Lower leg skin (tissue), 3 donors: ENCODE data around the gene CHMP3.

Experiments used
- POLR2A ChIP-seq, 2 donors: fragments of 450-650 bp; IDR thresholded peaks; one replicate each; pipeline ENCODE4 v1.6.1; 2016 to 2017; ENCODE audit warnings: antibody characterized with exemption in 2 of 2, mild to moderate bottlenecking in 1 of 2, moderate library complexity in 1 of 2
- TF ChIP-seq, protein P1 (sequence below), 3 donors: fragments of 450-650 bp; IDR thresholded peaks; one replicate each; pipeline ENCODE4 v1.5.1; 2016; ENCODE audit warnings: antibody characterized with exemption in 3 of 3, mild to moderate bottlenecking in 3 of 3, moderate library complexity in 2 of 3

DNA sequence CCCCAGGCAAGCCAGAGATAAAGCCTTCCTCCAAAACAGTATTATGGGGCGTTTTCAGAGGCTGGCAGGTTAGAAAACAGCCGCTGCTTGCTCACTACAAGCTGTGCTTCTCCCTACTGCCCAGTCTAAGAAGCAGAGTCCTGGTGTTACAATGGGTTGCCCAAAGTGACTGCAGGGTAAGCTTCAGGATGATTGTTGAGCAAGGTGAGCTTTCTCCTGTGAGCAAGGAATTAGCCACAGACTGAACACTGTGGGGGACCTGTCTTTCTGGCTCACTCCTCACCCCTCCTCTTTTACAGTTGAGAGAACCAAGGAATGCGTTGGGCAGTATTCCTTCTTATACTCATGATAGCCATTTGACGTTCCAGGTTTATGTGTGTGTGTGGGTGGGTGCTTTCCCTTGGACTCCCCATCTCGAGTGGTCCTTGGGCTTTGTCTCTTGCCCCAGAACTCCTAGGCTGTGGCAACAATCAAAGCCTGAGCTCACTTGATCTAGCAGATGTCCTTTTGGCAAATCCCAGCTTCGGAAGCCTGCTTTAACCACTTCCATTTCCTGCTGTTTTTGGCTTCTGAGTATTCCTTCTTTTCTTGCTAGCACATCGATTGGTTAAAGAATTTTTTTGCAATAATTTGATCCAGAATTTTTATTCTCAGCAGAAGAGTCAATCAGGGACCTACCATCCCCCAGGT, 74.5 kb downstream of the CHMP3 start:
- TF ChIP-seq, protein P1, sequence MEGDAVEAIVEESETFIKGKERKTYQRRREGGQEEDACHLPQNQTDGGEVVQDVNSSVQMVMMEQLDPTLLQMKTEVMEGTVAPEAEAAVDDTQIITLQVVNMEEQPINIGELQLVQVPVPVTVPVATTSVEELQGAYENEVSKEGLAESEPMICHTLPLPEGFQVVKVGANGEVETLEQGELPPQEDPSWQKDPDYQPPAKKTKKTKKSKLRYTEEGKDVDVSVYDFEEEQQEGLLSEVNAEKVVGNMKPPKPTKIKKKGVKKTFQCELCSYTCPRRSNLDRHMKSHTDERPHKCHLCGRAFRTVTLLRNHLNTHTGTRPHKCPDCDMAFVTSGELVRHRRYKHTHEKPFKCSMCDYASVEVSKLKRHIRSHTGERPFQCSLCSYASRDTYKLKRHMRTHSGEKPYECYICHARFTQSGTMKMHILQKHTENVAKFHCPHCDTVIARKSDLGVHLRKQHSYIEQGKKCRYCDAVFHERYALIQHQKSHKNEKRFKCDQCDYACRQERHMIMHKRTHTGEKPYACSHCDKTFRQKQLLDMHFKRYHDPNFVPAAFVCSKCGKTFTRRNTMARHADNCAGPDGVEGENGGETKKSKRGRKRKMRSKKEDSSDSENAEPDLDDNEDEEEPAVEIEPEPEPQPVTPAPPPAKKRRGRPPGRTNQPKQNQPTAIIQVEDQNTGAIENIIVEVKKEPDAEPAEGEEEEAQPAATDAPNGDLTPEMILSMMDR (IDR thresholded peaks at IDR 0.05), result no peak
- TF ChIP-seq POLR2A (IDR thresholded peaks at IDR 0.05), result no peak
